Neuronal stem cell (in vitro differentiated cells): Measurements from ENCODE around the gene TMC1.

Experiments used
- DNase-seq: peaks from one replicate; pipeline ENCODE4 v3.0.0-alpha.2; 2013; ENCODE audit warnings: low spot score
- H2AFZ ChIP-seq: one replicate; pipeline ENCODE4 v1.6.1; 2013; ENCODE audit warnings: mild to moderate bottlenecking, low read length, inconsistent platforms
- H2AK5ac ChIP-seq: 2 replicates; pipeline ENCODE4 v1.6.1; 2013; ENCODE audit warnings: low read depth, mild to moderate bottlenecking, inconsistent platforms, low read length, moderate library complexity, mixed read lengths
- H2BK120ac ChIP-seq: 2 replicates; pipeline ENCODE4 v1.6.1; 2013; ENCODE audit warnings: low read depth, mild to moderate bottlenecking, inconsistent platforms, low read length, moderate library complexity, mixed read lengths
- H2BK12ac ChIP-seq: one replicate; pipeline ENCODE4 v1.6.1; 2013; ENCODE audit warnings: low read length, inconsistent platforms
- H2BK15ac ChIP-seq: 2 replicates; pipeline ENCODE4 v1.6.1; 2013; ENCODE audit warnings: mild to moderate bottlenecking, low read length, inconsistent platforms, mixed read lengths
- H2BK5ac ChIP-seq: one replicate; pipeline ENCODE4 v1.6.1; 2013; ENCODE audit warnings: inconsistent platforms, mild to moderate bottlenecking, low read length, moderate library complexity
- H3K14ac ChIP-seq: one replicate; pipeline ENCODE4 v1.6.1; 2013; ENCODE audit warnings: low read length, inconsistent platforms
- H3K18ac ChIP-seq: 2 replicates; pipeline ENCODE4 v1.6.1; 2013; ENCODE audit warnings: low read length, inconsistent platforms
- H3K23ac ChIP-seq: 2 replicates; pipeline ENCODE4 v1.6.1; 2013; ENCODE audit warnings: low read depth, mild to moderate bottlenecking, mixed read lengths, low read length, inconsistent platforms; ENCODE audit not compliant: poor library complexity
- H3K27ac ChIP-seq: replicated peaks from 3 replicates; pipeline ENCODE4 v1.5.1; 2013; ENCODE audit warnings: low read length, inconsistent platforms
- H3K27me3 ChIP-seq, 3 experiments: 2 replicates each; pipeline ENCODE4 v1.6.1; 2013; ENCODE audit warnings: low read length in 3 of 3, mild to moderate bottlenecking in 2 of 3, inconsistent platforms in 1 of 3, low read depth in 1 of 3, mixed read lengths in 1 of 3, moderate library complexity in 1 of 3; ENCODE audit not compliant: control insufficient read depth in 3 of 3, insufficient read depth in 3 of 3
- H3K36me3 ChIP-seq, 2 donors: replicated peaks in 1 of 2; 2 replicates each; pipeline ENCODE4 v1.6.1; 2013; ENCODE audit warnings: low read length in 2 of 2; ENCODE audit not compliant: control insufficient read depth in 2 of 2, insufficient read depth in 2 of 2
- H3K4ac ChIP-seq: 2 replicates; pipeline ENCODE4 v1.6.1; 2013; ENCODE audit warnings: inconsistent platforms, mild to moderate bottlenecking, low read length, moderate library complexity
- H3K4me1 ChIP-seq, 2 donors: 1 replicate in 1 of 2; 2 replicates in 1 of 2; pipeline ENCODE4 v1.6.1; 2013; ENCODE audit warnings: low read length in 2 of 2, low read depth in 1 of 2; ENCODE audit not compliant: control insufficient read depth in 2 of 2, insufficient read depth in 1 of 2
- H3K4me2 ChIP-seq: one replicate; pipeline ENCODE4 v1.6.1; 2013; ENCODE audit warnings: mild to moderate bottlenecking, low read length, inconsistent platforms; ENCODE audit not compliant: insufficient read depth, poor library complexity, severe bottlenecking
- H3K4me3 ChIP-seq, 2 donors: 2 replicates each; pipeline ENCODE4 v1.5.1; 2013; ENCODE audit warnings: low read length in 2 of 2, mild to moderate bottlenecking in 2 of 2, inconsistent platforms in 1 of 2, moderate library complexity in 1 of 2
- H3K79me1 ChIP-seq: one replicate; pipeline ENCODE4 v1.6.1; 2013; ENCODE audit warnings: low read depth, mild to moderate bottlenecking, inconsistent platforms, low read length, moderate library complexity
- H3K9ac ChIP-seq: one replicate; pipeline ENCODE4 v1.6.1; 2013; ENCODE audit warnings: mild to moderate bottlenecking, low read depth, low read length, inconsistent platforms; ENCODE audit not compliant: poor library complexity
- H3K9me3 ChIP-seq, 2 donors: replicated peaks in 1 of 2; 2 replicates each; pipeline versions ENCODE3 to v1.6.1; 2013; ENCODE audit warnings: low read length in 2 of 2, mild to moderate bottlenecking in 2 of 2, inconsistent platforms in 1 of 2, low read depth in 1 of 2, mixed read lengths in 1 of 2, moderate library complexity in 1 of 2; ENCODE audit not compliant: control insufficient read depth in 2 of 2, insufficient read depth in 1 of 2
- H4K8ac ChIP-seq: one replicate; pipeline ENCODE4 v1.6.1; 2013; ENCODE audit warnings: low read depth, mild to moderate bottlenecking, inconsistent platforms, low read length, moderate library complexity
- H4K91ac ChIP-seq: one replicate; pipeline ENCODE4 v1.6.1; 2013; ENCODE audit warnings: low read length, low read depth, mild to moderate bottlenecking, inconsistent platforms; ENCODE audit not compliant: poor library complexity
- WGBS, 2 donors: extraction: QIAGEN DNeasy Blood & Tissue Kit; methylation state at CpG; one replicate each; pipeline ENCODE4 v1.1.7; 2013; ENCODE audit warnings: missing lambda C conversion rate in 2 of 2, mixed read lengths in 1 of 2; ENCODE audit not compliant: insufficient read length in 2 of 2, insufficient replicate concordance in 1 of 2; ENCODE audit errors: extremely low coverage in 2 of 2; 5-methylcytosine and 5-hydroxymethylcytosine counted together

Gene TMC1

DNA sequence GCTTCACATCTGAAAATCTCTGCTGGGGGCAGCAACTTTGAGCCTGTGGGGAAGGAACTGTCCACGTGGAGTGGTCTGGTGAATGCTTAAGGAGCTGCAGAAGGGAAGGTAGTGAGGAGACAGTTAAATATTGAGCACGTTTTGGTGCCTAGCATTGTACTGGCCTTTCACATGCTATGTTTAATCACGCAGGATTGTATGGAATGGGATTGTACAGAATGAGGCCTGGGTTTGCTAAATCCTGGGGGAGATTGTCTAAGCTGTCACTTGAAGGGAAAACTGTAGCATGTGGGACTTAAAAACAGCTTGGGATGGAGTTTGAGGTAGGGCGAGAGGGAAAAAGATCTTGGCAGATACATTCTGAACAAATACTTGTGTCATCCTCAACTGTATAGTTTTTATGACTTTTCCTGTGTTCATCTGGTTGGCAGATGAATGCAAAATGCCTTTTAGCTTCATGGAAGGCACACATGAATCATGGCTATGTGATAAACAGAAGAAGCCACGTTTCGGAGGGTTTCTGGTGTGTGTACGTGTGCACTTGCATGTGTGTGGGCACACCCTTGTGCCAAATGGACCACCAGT, 106.6 kb downstream of the TMC1 start:
- no peaks in the 10 kb centered on the region for H3K27me3 ChIP-seq
- no peak overlapping the region for H3K4me3 ChIP-seq
- H3K36me3 ChIP-seq, result no peaks in the 10 kb centered on the region
- no peak overlapping the region for H3K23ac ChIP-seq
- no peak overlapping the region for H2BK12ac ChIP-seq
- no peak overlapping the region for H2BK120ac ChIP-seq
- peak overlapping the region; percentile 26 for H2AFZ ChIP-seq
- H3K9ac ChIP-seq, result no peak overlapping the region
- H3K18ac ChIP-seq, result no peak overlapping the region
- H2AK5ac ChIP-seq, result no peak overlapping the region
- H3K14ac ChIP-seq, result no peak overlapping the region
- peak overlapping the region; percentile 4 for H3K27ac ChIP-seq
- no peaks in the 10 kb centered on the region for H3K79me1 ChIP-seq
- no peak overlapping the region for H4K91ac ChIP-seq
- H3K4ac ChIP-seq, result no peak overlapping the region
- H3K4me2 ChIP-seq, result no peak overlapping the region
- peaks cover 11 to 22% of the 10 kb centered on the region in 2 donors for H3K4me1 ChIP-seq
- WGBS, 2 donors, result no CpG with 5 or more reads among the region's 7 CpGs
- H2BK15ac ChIP-seq, result no peak overlapping the region
- no peak overlapping the region for H4K8ac ChIP-seq
- H2BK5ac ChIP-seq, result no peak overlapping the region
- peaks cover 5 to 7% of the 10 kb centered on the region in 2 donors for H3K9me3 ChIP-seq
- DNase-seq, result no peak

DNA sequence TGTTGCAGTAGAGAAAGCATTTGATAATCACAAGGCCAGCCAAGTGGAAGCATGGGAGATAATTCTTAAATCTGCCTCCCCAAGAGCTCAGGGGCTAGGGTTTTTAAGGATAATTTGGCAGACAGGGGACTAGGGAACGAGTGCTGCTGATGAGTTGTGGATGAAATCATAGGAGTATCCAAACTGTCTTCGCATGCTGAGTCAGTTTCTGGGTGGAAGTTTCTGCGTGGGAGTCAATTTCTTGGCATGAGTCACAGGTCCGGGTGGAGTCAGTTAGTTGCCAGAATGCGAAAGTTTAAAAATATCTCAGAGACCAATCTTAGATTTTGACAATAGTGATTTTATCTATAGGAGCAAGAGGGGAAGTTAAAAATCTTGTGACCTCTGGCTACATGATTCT, 112.6 kb downstream of the TMC1 start:
- Histone ChIP-seq H2BK12ac (no peak overlapping the region), H3K27ac (no peak overlapping the region), H3K14ac (no peak overlapping the region), H3K36me3 (no peaks in the 10 kb centered on the region), H3K9ac (no peak overlapping the region), H2AK5ac (no peak overlapping the region), H3K4ac (no peak overlapping the region), H3K4me1 (peaks cover 2 to 3% of the 10 kb centered on the region in 2 donors), H3K4me2 (no peak overlapping the region), H3K23ac (no peak overlapping the region), H3K18ac (no peak overlapping the region), H2BK120ac (no peak overlapping the region), H3K27me3 (no peaks in the 10 kb centered on the region), H4K91ac (no peak overlapping the region), H4K8ac (no peak overlapping the region), H2BK15ac (no peak overlapping the region), H3K9me3 (peaks cover 6 to 9% of the 10 kb centered on the region in 2 donors), H2AFZ (no peak overlapping the region), H3K4me3 (no peak overlapping the region), H2BK5ac (no peak overlapping the region), H3K79me1 (no peaks in the 10 kb centered on the region)
- no peak for DNase-seq
- WGBS, 2 donors, result no CpG with 5 or more reads among the region's 5 CpGs

DNA sequence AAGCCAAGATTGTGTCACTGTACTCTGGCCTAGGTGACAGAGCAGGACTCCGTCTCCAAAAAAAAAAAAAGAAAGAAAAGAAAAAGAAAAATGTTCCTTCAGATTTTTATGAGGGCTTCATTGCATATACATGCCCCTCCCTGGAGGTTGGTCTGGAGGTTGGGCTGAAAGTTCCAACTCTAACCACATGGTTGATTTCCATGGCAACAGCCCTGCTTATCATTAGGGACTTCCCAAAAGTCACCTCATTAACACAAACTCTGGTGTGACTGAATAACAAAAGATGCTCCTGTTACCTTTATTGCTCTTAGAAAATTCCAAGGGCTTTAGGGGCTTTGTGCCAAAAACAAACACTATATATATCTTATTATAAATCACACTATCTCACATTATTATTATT, 113.8 kb downstream of the TMC1 start:
- Histone ChIP-seq H3K23ac (no peak overlapping the region), H3K9me3 (peaks cover 6 to 9% of the 10 kb centered on the region in 2 donors), H3K79me1 (no peaks in the 10 kb centered on the region), H3K36me3 (no peaks in the 10 kb centered on the region), H3K27me3 (no peaks in the 10 kb centered on the region), H3K14ac (no peak overlapping the region), H3K4me2 (no peak overlapping the region), H3K9ac (no peak overlapping the region), H4K8ac (no peak overlapping the region), H2AK5ac (no peak overlapping the region), H3K18ac (no peak overlapping the region), H3K27ac (no peak overlapping the region), H2BK120ac (no peak overlapping the region), H4K91ac (no peak overlapping the region), H2BK15ac (no peak overlapping the region), H2AFZ (no peak overlapping the region), H2BK5ac (no peak overlapping the region), H3K4ac (no peak overlapping the region), H2BK12ac (no peak overlapping the region), H3K4me3 (no peak overlapping the region), H3K4me1 (peaks cover 2 to 3% of the 10 kb centered on the region in 2 donors)
- no peak for DNase-seq
- WGBS, 2 donors, result no CpG with 5 or more reads among the region's 1 CpG

DNA sequence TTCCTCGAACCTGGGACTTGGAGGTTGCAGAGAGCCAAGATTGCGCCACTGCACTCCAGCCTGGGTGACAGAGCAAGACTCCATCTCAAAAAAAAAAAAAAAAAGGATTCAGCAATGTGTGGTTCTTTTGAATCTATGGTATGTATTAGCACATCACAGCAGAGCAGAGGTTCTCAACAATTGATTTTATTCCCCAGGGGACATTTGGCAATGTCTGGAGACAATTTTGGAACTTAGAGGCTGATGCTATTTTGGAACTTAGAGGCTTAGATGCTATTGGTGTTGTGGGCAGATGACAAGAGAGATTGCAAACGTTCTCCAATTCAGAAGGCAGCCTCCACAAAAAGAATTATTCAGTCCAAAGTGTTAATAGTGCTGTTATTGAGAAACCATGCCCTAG, 115.2 kb downstream of the TMC1 start:
- Histone ChIP-seq H2AFZ (no peak overlapping the region), H3K4me1 (peaks cover 2 to 3% of the 10 kb centered on the region in 2 donors)

More for the DNA sequence above, 115.2 kb downstream of the TMC1 start:
- no peak overlapping the region for H3K14ac ChIP-seq
- no peak overlapping the region for H2BK15ac ChIP-seq
- no peaks in the 10 kb centered on the region for H3K79me1 ChIP-seq
- no CpG with 5 or more reads among the region's 3 CpGs for WGBS, 2 donors
- H4K8ac ChIP-seq, result no peak overlapping the region
- H3K23ac ChIP-seq, result no peak overlapping the region
- H3K36me3 ChIP-seq, result no peaks in the 10 kb centered on the region
- no peak for DNase-seq
- no peak overlapping the region for H3K4me2 ChIP-seq
- H3K27me3 ChIP-seq, result no peaks in the 10 kb centered on the region
- H3K9me3 ChIP-seq, result peaks cover 6 to 9% of the 10 kb centered on the region in 2 donors
- H4K91ac ChIP-seq, result no peak overlapping the region
- H3K27ac ChIP-seq, result no peak overlapping the region
- H2AK5ac ChIP-seq, result no peak overlapping the region
- H2BK5ac ChIP-seq, result no peak overlapping the region
- H3K4ac ChIP-seq, result no peak overlapping the region
- no peak overlapping the region for H2BK12ac ChIP-seq
- no peak overlapping the region for H2BK120ac ChIP-seq
- H3K9ac ChIP-seq, result no peak overlapping the region
- H3K18ac ChIP-seq, result no peak overlapping the region
- H3K4me3 ChIP-seq, result no peak overlapping the region
